ENCODE measurements around the gene ARFRP1. TPM values are rescaled to one million over a fixed set of nuclear protein-coding genes. Genes with fewer than 3 reads are reported as not detected.

The ARFRP1 gene
- total and polyA plus RNA-seq, 12 donors, result 18.8 to 75.9 (median 42.2) TPM

GRCh38 chr20:63750807-63751470 is 43.2 kb upstream of the ARFRP1 start:
- 74 to 81% (median 76%) methylated on average over 20 to 26 of the region's 26 CpGs for WGBS, 4 donors
- no peak for DNase-seq
- H3K36me3 ChIP-seq (replicated peaks in 1 of 2), result peaks cover 0 to 1% of the 10 kb centered on the region in 2 donors
- intact Hi-C loops (cut with DNase I), result no loop called here
- no peak overlapping the region for H3K4me3 ChIP-seq
- TF ChIP-seq POLR2A (IDR thresholded peaks at IDR 0.05), result no peak
- no peak for TF ChIP-seq CTCF (IDR thresholded peaks at IDR 0.05)
- peaks cover 0 to 7% of the 10 kb centered on the region in 2 donors for H3K4me1 ChIP-seq (replicated peaks in 1 of 2)
- H3K27ac ChIP-seq, result no peak overlapping the region
- no peaks in the 10 kb centered on the region for H3K27me3 ChIP-seq
- H3K9me3 ChIP-seq (replicated peaks in 1 of 3), result no peaks in the 10 kb centered on the region

- H3K36me3 ChIP-seq (replicated peaks in 1 of 2), result peaks cover 0 to 6% of the 10 kb centered on the region in 2 donors
- intact Hi-C loops (cut with DNase I), result no loop called here
- peak in 1 of 7 donors; percentile 32 for DNase-seq
Measured at GRCh38 chr20:63749597-63750508, 42.1 kb upstream of the ARFRP1 start.

GRCh38 chr20:63748934-63749270 is 41.1 kb upstream of the ARFRP1 start:
- H3K9me3 ChIP-seq (replicated peaks in 1 of 3), result no peaks in the 10 kb centered on the region
- TF ChIP-seq CTCF (IDR thresholded peaks at IDR 0.05), result no peak
- TF ChIP-seq POLR2A (IDR thresholded peaks at IDR 0.05), result no peak
- peaks cover 0 to 6% of the 10 kb centered on the region in 2 donors for H3K36me3 ChIP-seq (replicated peaks in 1 of 2)
- DNase-seq, result no peak
- H3K4me3 ChIP-seq, result no peak overlapping the region
- 83 to 90% (median 87%) methylated on average over 3 to 11 of the region's 11 CpGs for WGBS, 4 donors
- peaks cover 0 to 7% of the 10 kb centered on the region in 2 donors for H3K4me1 ChIP-seq (replicated peaks in 1 of 2)
- no peaks in the 10 kb centered on the region for H3K27me3 ChIP-seq
- intact Hi-C loops (cut with DNase I), result no loop called here
- H3K27ac ChIP-seq, result no peak overlapping the region

More at GRCh38 chr20:63749597-63750508, 42.1 kb upstream of the ARFRP1 start:
- Histone ChIP-seq H3K27me3 (no peaks in the 10 kb centered on the region), H3K4me3 (no peak overlapping the region), H3K9me3 (replicated peaks in 1 of 3) (no peaks in the 10 kb centered on the region), H3K27ac (no peak overlapping the region), H3K4me1 (replicated peaks in 1 of 2) (peaks cover 0 to 7% of the 10 kb centered on the region in 2 donors)
- 90 to 95% (median 92%) methylated on average over 12 to 16 of the region's 16 CpGs for WGBS, 4 donors
- TF ChIP-seq POLR2A (IDR thresholded peaks at IDR 0.05) (no peak), CTCF (IDR thresholded peaks at IDR 0.05) (no peak)
